DND-41 (cell line): Measurements from ENCODE around the gene AGPAT4.

ENCODE experiments used
- ATAC-seq: fragments of 200-7000 bp; cut with Tn5 transposase; 3 replicates; pipeline ENCODE4 v1.9.1; 2021; ENCODE audit warnings: low read depth; ENCODE audit not compliant: insufficient read depth
- DNase-seq: peaks from one replicate; pipeline ENCODE4 v3.0.0-alpha.2; 2020
- H2AFZ ChIP-seq: 2 replicates; pipeline ENCODE4 v1.6.0; 2012; ENCODE audit warnings: low read depth, low read length
- H3K27ac ChIP-seq: 2 replicates; pipeline ENCODE4 v1.5.1; 2012; ENCODE audit warnings: low read length, inconsistent platforms
- H3K27me3 ChIP-seq: fragments of 200-600 bp; sonication (generic); 2 replicates; pipeline ENCODE4 v1.6.0; 2012; ENCODE audit warnings: low read length, mild to moderate bottlenecking, inconsistent platforms; ENCODE audit not compliant: insufficient read depth, poor library complexity
- H3K36me3 ChIP-seq: 2 replicates; pipeline ENCODE4 v1.5.1; 2012; ENCODE audit warnings: low read length, inconsistent platforms; ENCODE audit not compliant: insufficient read depth
- H3K4me1 ChIP-seq: 2 replicates; pipeline ENCODE4 v1.5.1; 2012; ENCODE audit warnings: mild to moderate bottlenecking, low read length; ENCODE audit not compliant: insufficient read depth
- H3K4me2 ChIP-seq: 2 replicates; pipeline ENCODE4 v1.6.0; 2012; ENCODE audit warnings: mild to moderate bottlenecking, moderate library complexity, low read length, inconsistent platforms; ENCODE audit not compliant: insufficient read depth
- H3K4me3 ChIP-seq, 2 experiments: fragments of 200-600 bp in 1 of 2; shearing (Covaris generic) in 1 of 2; 2 replicates each; pipeline ENCODE4 v1.5.1; 2012 to 2016; ENCODE audit warnings: inconsistent platforms in 2 of 2, low read length in 2 of 2, mild to moderate bottlenecking in 2 of 2, low read depth in 1 of 2, moderate library complexity in 1 of 2
- H3K79me2 ChIP-seq: 2 replicates; pipeline ENCODE4 v1.6.0; 2012; ENCODE audit warnings: low read length, inconsistent platforms; ENCODE audit not compliant: insufficient read depth
- H3K9ac ChIP-seq: 2 replicates; pipeline ENCODE4 v1.6.0; 2012; ENCODE audit warnings: low read depth, mild to moderate bottlenecking, inconsistent platforms, low read length, moderate library complexity
- H3K9me3 ChIP-seq: 2 replicates; pipeline ENCODE4 v1.5.1; 2012; ENCODE audit warnings: low read length, moderate library complexity, mild to moderate bottlenecking, inconsistent platforms; ENCODE audit not compliant: insufficient read depth, severe bottlenecking
- H4K20me1 ChIP-seq: 2 replicates; pipeline ENCODE4 v1.6.0; 2012; ENCODE audit warnings: low read length; ENCODE audit not compliant: insufficient read depth
- EZH2 ChIP-seq: IDR thresholded peaks from 3 replicates; pipeline ENCODE4 v1.6.1; 2012; ENCODE audit warnings: borderline replicate concordance, low read depth, mild to moderate bottlenecking, moderate library complexity, low read length, inconsistent platforms; ENCODE audit not compliant: severe bottlenecking
- TF ChIP-seq, protein P1 (sequence below): IDR thresholded peaks from 2 replicates; pipeline ENCODE4 v1.5.1; 2012; ENCODE audit warnings: borderline replicate concordance, low read length, moderate library complexity, mild to moderate bottlenecking; ENCODE audit not compliant: poor library complexity, severe bottlenecking; ENCODE audit errors: extremely low read depth

The AGPAT4 gene

GRCh38 chr6:161109366-161109765, 164.5 kb downstream of the AGPAT4 start:
- no peak for ATAC-seq
- peaks cover 82% of the 10 kb centered on the region for H3K36me3 ChIP-seq
- H3K9me3 ChIP-seq, result no peaks in the 10 kb centered on the region
- no peak overlapping the region for H3K4me3 ChIP-seq
- H3K27ac ChIP-seq, result no peak overlapping the region
- H2AFZ ChIP-seq, result no peak overlapping the region
- H3K79me2 ChIP-seq, result no peaks in the 10 kb centered on the region
- no peaks in the 10 kb centered on the region for H4K20me1 ChIP-seq
- no peak for DNase-seq
- no peak overlapping the region for H3K9ac ChIP-seq
- H3K27me3 ChIP-seq, result no peaks in the 10 kb centered on the region
- TF ChIP-seq EZH2, result no peak
- TF ChIP-seq, protein P1, sequence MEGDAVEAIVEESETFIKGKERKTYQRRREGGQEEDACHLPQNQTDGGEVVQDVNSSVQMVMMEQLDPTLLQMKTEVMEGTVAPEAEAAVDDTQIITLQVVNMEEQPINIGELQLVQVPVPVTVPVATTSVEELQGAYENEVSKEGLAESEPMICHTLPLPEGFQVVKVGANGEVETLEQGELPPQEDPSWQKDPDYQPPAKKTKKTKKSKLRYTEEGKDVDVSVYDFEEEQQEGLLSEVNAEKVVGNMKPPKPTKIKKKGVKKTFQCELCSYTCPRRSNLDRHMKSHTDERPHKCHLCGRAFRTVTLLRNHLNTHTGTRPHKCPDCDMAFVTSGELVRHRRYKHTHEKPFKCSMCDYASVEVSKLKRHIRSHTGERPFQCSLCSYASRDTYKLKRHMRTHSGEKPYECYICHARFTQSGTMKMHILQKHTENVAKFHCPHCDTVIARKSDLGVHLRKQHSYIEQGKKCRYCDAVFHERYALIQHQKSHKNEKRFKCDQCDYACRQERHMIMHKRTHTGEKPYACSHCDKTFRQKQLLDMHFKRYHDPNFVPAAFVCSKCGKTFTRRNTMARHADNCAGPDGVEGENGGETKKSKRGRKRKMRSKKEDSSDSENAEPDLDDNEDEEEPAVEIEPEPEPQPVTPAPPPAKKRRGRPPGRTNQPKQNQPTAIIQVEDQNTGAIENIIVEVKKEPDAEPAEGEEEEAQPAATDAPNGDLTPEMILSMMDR, result no peak
- H3K4me2 ChIP-seq, result no peak overlapping the region
- no peaks in the 10 kb centered on the region for H3K4me1 ChIP-seq

DNA sequence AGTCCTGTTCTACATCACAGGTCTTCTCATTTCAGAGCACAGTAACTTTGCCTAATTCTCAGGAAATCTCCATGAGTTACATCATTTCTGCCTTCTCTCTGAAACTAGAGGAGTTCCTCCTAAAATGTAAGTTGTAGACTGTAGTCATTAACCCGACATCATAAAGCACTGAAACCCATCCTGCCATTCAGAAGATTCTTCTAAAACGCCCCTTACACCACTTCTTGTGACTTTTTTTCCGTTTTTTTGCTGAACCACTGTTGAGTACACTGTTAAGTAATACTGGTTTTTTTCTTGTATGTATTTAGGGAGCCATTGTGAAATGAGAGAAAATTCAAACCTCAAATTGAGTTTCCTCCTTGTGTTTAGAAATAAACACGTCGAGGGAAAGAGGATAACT, 164.9 kb downstream of the AGPAT4 start:
- H3K36me3 ChIP-seq, result peaks cover 82% of the 10 kb centered on the region

DNA sequence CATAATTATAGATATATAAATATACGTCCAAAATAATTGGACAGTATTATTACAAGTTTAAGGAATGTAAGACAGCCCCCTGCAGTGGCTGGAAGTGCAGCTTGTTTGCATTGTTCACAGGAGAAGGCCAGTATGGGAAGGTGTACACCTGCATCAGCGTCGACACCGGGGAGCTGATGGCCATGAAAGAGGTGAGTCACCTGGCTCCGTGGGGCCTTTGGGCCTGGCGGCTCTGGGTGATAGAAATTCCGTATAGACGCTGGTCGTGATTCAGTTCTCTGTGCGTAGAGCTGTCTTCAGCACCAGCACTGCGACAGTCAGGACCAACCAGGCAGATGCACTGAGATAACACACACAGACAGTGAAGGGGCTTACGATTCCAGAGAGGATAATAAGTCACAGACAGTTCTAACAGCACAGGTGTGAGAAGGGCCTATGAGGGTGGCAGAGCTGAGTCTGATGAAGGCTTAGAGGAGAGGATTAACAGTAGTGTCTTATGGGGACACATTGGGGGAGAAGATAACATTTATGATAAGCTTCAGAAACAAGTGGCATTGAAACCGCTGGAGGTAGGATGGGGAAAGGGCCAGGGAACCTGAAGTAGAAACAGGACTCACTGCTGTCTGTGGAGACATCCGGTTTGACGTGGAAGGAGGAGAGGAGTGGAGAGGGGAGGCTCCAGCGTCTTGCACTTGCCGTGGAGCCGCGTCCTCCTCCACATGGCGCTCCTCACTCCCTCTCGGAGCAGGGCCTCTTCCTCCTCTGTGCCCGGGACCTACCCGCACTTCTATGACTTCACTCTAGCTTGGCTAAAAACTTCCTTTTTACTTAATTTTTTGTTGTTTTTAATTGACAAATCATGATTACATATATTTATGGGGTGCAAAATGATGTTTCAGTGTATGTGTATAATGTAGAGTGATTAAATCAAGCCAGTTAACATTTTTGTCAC, 165.8 kb downstream of the AGPAT4 start:
- no peak for ATAC-seq
- DNase-seq, result no peak
- Histone ChIP-seq H3K9me3 (no peaks in the 10 kb centered on the region), H4K20me1 (no peaks in the 10 kb centered on the region), H3K27me3 (no peaks in the 10 kb centered on the region), H3K4me1 (no peaks in the 10 kb centered on the region), H3K36me3 (peaks cover 84% of the 10 kb centered on the region), H2AFZ (no peak overlapping the region), H3K4me3 (no peak overlapping the region), H3K9ac (no peak overlapping the region), H3K4me2 (no peak overlapping the region), H3K27ac (no peak overlapping the region), H3K79me2 (no peaks in the 10 kb centered on the region)
- TF ChIP-seq, protein P1, result no peak
- no peak for TF ChIP-seq EZH2

More for the DNA sequence above, 164.9 kb downstream of the AGPAT4 start:
- Histone ChIP-seq H3K9me3 (no peaks in the 10 kb centered on the region), H3K4me3 (no peak overlapping the region), H3K79me2 (no peaks in the 10 kb centered on the region), H3K9ac (no peak overlapping the region), H3K4me1 (no peaks in the 10 kb centered on the region), H2AFZ (no peak overlapping the region), H4K20me1 (no peaks in the 10 kb centered on the region), H3K4me2 (no peak overlapping the region), H3K27ac (no peak overlapping the region), H3K27me3 (no peaks in the 10 kb centered on the region)
- DNase-seq (no peak), ATAC-seq (no peak)
- TF ChIP-seq, protein P1, result no peak
- no peak for TF ChIP-seq EZH2
